8988T (cell line): ENCODE results near the gene CHAT.

Experiments used
- DNase-seq: peaks from one replicate; pipeline ENCODE4 v3.0.0; 2011

CHAT gene

DNA sequence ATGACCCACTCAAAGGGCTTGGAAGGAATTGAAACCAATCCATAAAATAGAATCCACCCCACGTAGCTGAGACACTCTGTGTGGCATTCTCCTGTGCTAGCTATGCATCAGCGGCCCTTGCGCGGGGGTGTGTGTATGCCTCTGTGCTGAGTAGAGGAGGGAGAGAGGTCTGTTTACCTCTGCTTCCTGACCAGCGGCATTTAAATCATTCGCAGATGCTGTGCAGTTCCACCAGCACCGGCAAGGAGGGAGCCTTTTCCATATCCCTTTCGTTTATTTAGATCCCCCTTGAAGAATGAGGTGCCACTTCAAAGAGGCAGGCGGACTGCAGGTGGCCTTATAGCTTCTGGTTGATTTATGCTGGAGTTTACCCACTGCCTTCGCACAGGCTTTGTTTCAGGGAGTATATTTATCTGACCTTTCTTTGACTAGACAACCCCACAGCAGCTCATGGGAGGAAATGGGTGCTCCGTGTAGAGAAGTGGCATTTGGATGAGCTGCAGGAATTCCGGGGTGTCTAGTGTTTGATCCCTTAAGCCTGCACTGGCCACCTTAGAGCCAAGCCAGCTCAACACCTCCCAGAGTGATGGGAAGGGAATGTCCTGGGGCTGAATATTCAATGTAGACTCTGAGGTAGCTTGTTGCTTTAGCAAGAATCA is 77.0 kb downstream of the CHAT start:
- DNase-seq = no peak

DNA sequence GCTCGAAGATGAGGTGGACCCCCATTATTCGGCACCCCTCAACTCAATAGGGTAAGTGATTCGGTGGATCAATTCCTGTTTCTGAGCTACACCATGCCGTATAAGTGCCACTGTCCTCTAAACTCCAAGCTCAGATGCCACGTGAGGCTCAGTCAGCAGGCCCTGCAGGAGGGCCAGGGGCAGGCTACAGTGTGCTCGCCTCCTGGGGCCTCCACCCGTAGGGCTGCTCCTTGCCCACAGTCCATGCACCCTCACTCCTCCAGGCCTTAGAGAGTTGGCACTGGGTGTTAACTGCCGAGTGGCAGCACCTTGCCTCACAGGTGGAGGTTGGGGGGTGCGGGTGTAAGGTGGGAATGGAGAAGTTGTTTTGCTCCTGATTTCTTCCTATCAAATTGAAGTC is 77.8 kb downstream of the CHAT start:
- no peak for DNase-seq

DNA sequence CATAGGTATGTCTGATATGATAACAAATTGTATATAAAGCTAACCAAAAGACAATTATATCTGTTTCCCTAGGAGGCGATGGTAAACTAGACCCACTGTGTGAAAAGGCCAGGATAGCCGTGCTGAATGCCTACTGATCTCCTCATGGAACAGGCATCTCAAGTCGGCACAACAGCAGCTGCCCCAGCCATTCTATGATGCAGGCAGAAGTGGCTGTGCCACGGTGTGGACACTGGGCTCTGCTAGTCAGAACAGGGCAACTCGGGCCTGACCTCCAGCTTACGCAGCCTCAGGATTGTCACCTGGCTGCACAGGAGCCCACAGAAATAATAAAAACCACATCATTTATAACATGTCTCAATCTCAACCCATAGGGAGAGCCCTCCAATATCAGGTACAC is 80.6 kb downstream of the CHAT start:
- DNase-seq = no peak

DNA sequence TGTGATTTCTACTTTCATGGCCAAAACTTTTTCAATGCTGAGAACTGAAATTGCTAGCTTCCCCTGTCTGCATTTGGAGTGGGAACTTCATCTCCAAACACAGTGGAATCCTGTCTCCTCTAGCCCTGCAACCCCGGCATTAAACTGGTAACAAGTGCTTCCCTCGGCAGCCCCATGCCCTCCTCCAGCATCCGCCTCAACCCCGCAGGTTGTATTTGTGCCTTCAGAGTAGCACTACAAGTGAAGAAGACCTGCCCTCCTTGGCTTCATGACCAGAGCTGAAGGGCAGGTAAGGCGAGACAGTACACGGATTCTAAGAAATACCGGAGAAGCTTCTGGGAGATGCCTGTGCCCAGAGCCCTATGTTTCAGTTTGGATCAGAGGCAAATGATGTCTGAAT is 82.5 kb downstream of the CHAT start:
- no peak for DNase-seq

DNA sequence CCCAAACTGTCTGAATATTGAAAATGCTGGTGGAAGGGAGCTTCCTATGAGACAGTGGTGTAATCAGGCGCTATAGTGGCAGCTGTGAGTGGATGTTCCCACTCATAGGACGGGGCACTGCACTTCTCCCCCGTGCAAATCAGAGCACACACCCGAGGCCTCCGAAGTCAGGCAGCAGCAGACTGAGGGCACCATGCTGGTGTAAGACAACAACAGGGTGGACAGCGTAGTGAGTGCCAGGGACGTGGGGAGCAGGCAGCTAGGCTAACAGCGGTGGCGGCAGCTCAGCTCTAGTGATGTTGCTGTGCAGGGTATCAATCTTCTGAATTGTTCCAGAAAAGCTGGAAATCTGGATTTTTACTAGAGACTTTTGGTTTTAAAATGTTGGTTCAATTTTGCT is 84.8 kb downstream of the CHAT start:
- DNase-seq = no peak

DNA sequence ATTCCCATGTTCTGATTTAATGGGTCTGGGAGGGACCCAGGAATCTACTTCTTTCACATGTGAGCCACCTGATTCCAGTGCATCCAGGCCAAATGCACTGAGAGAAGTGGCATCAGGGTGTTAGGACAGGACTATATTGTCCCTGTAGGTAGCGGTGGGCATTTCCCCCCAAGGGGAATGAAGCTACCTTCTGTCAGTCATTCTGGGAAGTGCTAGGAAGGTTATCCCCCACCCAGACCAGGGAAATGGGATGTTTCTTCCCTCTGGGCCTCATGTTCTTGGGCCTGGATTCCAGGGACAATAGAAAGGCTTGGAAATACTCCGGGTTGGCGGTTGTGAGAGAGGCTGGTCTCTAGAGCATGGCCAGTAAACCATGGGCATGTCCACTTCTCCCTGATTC is 86.4 kb downstream of the CHAT start:
- no peak for DNase-seq

DNA sequence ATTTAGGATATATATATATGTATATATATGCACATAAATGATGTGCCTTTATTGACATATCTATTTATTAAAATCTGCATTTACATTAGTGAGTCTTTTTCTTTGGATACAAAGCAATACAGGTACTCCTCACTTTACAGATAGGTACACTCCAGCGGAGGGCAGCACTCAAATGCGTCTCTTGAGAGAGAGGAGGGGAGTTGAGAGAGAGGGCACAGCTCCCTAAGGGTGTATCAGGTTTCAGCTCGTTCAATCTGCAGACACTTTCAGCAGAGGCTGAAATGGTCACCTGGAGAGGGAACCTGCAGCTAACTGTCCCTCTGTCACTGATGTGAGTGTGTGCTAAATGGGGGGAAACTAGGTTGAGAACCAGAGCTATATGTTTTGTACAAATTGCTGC is 87.2 kb downstream of the CHAT start:
- DNase-seq = no peak

DNA sequence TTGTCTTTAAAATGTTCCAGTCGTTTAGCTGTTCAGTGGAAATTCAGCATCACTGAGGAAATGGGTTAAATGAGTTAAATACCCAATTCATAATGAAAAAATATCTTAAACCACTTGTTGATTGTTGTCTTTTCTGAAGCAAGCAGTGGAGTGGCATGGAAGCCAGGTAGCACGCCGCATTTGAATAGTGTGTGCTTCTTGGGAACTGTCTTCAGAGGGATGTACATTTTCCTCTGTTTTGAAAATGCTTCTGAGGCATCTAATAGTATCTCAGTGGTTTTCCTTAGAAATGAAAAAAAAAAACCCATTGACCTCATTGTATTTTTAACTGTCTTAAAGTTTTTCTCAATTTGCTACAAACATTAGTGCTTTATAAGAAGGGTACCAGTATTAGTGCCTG is 93.7 kb downstream of the CHAT start:
- DNase-seq = no peak

DNA sequence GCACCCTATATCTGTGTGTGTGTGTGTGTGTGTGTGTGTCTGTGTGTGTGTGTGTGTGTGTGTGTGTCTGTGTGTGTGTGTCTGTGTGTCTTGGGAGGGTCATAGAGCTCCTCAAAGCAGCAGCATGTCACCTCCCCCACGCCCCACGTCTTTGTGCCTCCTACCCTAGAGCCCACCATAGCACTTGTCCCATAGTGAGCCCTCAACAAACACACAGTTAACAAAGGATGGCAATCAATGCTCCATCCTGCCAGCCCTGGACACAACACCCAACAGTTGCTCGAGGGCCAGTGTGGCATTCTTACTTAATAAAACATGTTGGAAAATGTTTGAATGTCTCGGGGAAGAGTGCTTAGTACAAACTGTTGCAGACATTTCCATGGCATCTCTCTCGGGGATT is 96.1 kb downstream of the CHAT start:
- DNase-seq = no peak

DNA sequence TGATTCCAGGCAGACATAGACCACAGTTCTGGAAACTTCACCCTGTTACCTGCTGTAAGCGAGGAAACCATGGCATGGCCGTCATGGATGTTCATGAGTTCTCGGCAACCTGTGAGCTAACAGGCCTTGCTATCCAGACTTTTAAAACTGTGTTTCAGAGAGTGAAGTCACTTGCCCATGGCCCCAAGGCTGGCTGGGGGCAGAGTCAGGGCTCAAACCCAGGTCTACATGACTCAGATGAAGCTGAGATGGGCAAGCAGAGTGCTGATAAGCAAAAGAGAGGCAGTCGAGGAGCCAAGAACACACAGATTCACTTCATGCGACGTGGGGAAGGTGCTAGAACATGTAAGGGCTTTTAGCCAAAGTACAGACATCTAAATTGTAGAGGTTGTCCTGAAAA is 97.1 kb downstream of the CHAT start:
- DNase-seq = no peak

DNA sequence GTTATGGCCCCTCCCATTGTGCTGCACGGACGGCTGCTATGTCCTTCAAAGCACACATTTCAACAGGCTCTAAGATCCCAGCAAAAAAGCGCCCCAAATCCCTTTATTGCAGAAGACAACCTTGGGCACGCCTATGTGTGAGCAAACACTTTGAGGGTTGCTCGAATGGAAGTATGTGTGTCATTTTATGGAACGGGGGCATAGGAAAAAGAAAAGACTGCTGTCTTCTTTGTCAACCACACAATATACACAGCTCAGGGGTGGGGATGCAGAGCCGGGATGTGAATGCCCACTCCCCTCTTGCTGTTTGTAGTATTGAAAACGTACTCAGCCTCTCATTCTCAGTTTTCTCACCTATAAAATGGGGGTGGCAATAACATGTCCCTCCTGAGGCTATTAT is 97.6 kb downstream of the CHAT start:
- DNase-seq = no peak

DNA sequence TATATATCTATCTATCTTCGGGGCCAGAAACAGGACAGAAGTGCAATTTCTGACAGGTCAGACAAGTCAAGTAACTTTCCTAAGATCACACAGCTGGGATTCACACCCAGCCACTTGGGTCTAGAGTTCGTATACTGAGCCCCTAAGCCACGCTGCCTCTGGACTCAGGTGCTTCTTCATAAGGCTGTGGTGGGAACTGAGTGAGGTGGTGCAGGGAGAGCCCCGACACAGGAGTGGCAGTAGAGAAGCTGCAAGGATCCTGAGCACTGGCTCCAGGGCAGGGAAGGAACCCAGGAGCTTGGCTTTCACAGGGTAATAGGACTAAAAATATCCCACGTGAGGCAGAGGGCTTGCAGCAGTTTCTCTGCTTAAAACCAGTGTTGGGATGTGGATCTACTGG is 99.4 kb downstream of the CHAT start:
- no peak for DNase-seq
